HL-60 (cell line): ENCODE measurements around the gene TBXAS1.

Source experiments
- DNase-seq, 2 experiments: peaks; one replicate each; pipeline ENCODE4 v3.0.0-alpha.2; 2010 to 2020; ENCODE audit warnings: low read depth in 1 of 2, low spot score in 1 of 2
- H3K27ac ChIP-seq: fragments of 250-450 bp; sonication (Bioruptor Pico); replicated peaks from 2 replicates; pipeline ENCODE4 v1.5.1; 2020; ENCODE audit warnings: mild to moderate bottlenecking, moderate library complexity
- H3K27me3 ChIP-seq: fragments of 250-450 bp; sonication (Bioruptor Pico); 2 replicates; pipeline ENCODE4 v1.5.1; 2021; ENCODE audit warnings: mild to moderate bottlenecking, moderate library complexity; ENCODE audit not compliant: insufficient read depth, poor library complexity, severe bottlenecking
- H3K4me3 ChIP-seq: replicated peaks from 2 replicates; pipeline ENCODE4 v1.5.1; 2011; ENCODE audit warnings: mild to moderate bottlenecking, control low read depth, low read length; ENCODE audit not compliant: insufficient read depth
- CTCF ChIP-seq: IDR thresholded peaks from one replicate; pipeline ENCODE4 v1.5.1; 2011; ENCODE audit warnings: low read length, control low read depth, inconsistent platforms; ENCODE audit not compliant: insufficient read depth
- GABPA ChIP-seq: IDR thresholded peaks from 2 replicates; pipeline ENCODE4 v1.6.1; 2012; ENCODE audit warnings: low read depth
- POLR2AphosphoS5 ChIP-seq: IDR thresholded peaks from 2 replicates; pipeline ENCODE4 v1.6.1; 2012; ENCODE audit warnings: low read depth
- REST ChIP-seq: IDR thresholded peaks from 2 replicates; pipeline ENCODE4 v1.6.1; 2012; ENCODE audit warnings: low read depth; ENCODE audit not compliant: insufficient replicate concordance
- SPI1 ChIP-seq: IDR thresholded peaks from 2 replicates; pipeline ENCODE4 v1.6.1; 2012; ENCODE audit warnings: low read depth, mild to moderate bottlenecking, borderline replicate concordance

TBXAS1 gene

GRCh38 chr7:139798221-139798620 lies 30.8 kb upstream of the TBXAS1 start:
- no peak overlapping the region for H3K4me3 ChIP-seq
- DNase-seq = no peak
- H3K27me3 ChIP-seq = no peaks in the 10 kb centered on the region
- no peak for TF ChIP-seq CTCF
- TF ChIP-seq POLR2AphosphoS5 = no peak
- no peak for TF ChIP-seq GABPA
- no peak for TF ChIP-seq REST
- TF ChIP-seq SPI1 = no peak
- no peak overlapping the region for H3K27ac ChIP-seq

- H3K4me3 ChIP-seq = no peak overlapping the region
- H3K27ac ChIP-seq = no peak overlapping the region
- TF ChIP-seq GABPA (no peak), POLR2AphosphoS5 (no peak), SPI1 (no peak), CTCF (no peak), REST (no peak)
- no peaks in the 10 kb centered on the region for H3K27me3 ChIP-seq
- no peak for DNase-seq
Observed at GRCh38 chr7:139798892-139799291, 30.2 kb upstream of the TBXAS1 start.

- peak in 1 of 2 experiments; percentile 35 for DNase-seq
- H3K27me3 ChIP-seq = no peaks in the 10 kb centered on the region
- no peak overlapping the region for H3K27ac ChIP-seq
- TF ChIP-seq SPI1 (peak; percentile 3; the same call in 1 of the 2 replicates), CTCF (no peak)
- H3K4me3 ChIP-seq = no peak overlapping the region
Observed at GRCh38 chr7:139799586-139799985, 29.5 kb upstream of the TBXAS1 start.

GRCh38 chr7:139804571-139804970 lies 24.5 kb upstream of the TBXAS1 start:
- Histone ChIP-seq H3K27me3 (no peaks in the 10 kb centered on the region), H3K4me3 (no peak overlapping the region), H3K27ac (no peak overlapping the region)
- no peak for TF ChIP-seq CTCF
- no peak for TF ChIP-seq SPI1
- no peak for TF ChIP-seq REST
- TF ChIP-seq GABPA = no peak
- no peak for TF ChIP-seq POLR2AphosphoS5
- no peak for DNase-seq
